ENCODE measurements around the gene ZBTB16.

ZBTB16 gene

DNA sequence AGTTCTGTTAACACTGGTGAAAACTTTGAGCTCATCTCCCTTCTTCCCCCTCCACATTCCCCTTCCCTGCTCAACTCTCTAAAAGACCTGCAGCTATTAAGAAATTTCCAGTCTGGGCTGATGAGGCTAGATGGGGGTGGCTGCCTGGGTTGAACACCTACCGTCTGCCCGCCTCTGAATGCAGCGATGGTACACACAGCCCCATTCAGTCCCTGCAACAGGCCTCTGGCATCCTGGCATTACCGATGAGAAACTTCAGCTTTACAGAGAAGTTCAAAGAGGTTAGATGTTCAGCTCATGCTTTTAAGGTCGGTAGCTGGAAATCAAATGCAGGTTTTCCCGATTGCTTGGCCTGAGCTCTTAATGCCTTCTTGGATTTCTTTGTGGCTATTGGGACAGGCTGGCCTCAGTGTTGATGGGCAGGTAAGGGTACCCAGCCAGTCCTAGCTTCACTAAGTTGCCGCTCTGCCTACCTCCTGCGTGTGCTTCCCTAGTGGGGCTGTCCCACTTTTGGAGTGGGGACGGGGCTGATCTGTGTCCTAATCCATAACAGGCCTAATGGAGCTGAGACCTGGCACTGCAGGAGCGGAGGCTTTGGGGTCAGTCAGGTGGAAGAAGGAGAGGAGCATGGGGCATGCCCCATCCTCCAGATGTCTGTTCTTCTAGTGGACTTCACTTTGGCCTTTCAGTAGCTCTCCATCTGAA lies 49.1 kb downstream of the ZBTB16 start:
- no peak for DNase-seq (ENCODE audit: low read depth)

DNA sequence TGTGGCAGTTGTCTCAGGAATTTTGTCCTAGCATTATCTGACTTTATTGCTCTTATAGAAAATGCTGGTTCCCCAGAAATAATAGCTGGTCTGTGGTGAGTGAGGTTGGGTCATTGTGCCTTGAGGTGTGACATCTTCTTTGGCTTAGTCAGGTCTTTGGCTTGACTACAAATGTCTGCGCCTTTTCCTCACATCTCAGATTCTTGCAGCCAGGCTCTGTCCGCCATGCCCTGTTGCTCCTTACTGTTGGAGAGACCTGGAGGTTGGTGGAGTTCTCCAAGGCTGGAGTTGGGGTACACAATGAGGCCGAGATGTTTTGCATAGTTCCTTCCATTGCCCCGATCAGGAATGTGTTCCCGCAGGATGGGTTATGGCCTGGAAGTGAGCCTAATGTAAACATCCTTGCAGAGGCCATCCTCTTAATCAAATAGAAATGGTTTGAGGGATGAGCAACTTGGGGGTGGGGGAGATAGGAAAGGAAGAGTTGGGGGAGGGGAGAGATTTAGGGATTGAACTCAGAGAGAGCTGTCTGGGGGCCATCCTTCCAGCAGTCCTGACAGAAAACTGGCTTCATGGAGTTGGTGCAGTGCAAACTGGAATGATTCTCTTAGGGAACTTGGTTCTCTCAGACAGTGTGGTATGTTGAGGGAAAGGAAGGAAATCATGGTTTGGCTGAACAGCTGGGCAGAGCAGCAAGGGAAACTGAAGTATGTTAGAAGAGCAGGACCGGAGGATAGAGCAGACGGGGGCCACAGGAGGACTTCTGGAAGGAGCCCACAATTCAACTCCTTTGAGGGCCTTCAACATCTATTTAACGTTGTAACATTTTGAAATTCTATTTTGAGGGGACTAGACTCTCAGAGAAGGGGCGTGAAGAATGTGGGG lies 49.9 kb downstream of the ZBTB16 start:
- no peak for DNase-seq (ENCODE audit: low read depth)

DNA sequence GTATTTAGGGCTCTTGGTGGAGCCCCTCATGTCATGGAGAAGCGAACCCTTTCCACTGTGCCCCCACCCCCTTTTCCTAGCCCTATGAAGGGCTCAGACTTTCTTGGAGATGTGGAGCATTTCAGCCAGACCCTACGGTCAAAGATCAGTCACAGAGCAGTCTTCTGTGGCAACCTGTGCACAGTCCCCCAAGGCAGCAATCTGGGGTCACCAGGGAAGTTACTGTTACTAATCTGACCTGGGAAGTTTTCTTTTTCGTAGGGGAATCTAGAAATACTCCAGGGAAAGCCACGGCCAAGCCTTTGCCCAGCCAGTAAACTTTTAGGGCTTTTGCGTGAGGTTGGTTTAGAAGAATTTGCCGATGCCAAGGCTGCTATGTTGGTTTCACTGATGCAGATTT lies 50.6 kb downstream of the ZBTB16 start:
- DNase-seq (ENCODE audit: low read depth): no peak

DNA sequence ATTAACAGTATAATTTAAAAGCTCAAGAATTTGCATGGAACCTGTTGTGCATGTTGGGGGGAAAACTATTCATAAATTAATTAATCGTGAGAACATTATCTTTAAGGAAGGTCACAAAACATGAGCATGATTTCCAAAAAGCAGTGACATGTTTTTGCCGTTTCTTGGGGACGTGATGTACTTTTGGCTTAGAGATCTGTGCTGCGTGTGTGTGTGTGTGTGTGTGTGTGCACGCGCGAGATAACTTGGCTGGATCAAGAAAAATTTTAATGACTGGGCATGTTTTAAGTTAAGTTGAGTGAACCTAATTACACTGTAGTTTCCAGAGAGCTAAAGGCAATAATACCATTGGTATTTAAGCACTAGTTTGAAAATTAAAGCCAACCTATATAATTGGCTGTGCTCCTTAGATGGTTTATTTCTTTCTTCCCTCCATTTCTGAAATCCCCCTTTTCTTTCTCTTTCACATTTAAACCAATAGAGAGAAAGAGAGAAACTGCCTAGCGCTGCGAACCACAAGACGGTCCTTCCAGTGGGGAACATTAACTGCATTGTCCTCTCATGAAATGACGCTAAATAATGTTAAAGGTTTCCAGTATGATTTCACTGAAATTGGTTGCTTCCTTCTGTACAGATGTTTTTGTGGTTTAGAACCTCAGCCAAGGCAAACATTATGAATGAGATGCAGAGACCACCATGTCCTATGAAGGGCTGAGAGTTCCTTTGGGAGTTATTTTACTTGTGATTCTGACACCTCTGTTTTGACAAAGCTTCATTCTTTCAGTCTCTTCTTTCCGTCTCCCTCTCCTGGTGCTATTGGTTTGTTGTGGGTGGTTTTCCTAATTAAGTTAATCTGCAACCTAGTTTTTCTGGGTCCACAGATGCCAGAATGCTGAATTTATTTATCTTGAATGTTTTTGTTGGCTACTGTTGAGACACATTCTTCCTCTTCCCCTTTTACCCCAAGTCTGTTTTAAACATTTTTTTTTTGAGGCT lies 51.7 kb downstream of the ZBTB16 start:
- no peak for DNase-seq (ENCODE audit: low read depth)

DNA sequence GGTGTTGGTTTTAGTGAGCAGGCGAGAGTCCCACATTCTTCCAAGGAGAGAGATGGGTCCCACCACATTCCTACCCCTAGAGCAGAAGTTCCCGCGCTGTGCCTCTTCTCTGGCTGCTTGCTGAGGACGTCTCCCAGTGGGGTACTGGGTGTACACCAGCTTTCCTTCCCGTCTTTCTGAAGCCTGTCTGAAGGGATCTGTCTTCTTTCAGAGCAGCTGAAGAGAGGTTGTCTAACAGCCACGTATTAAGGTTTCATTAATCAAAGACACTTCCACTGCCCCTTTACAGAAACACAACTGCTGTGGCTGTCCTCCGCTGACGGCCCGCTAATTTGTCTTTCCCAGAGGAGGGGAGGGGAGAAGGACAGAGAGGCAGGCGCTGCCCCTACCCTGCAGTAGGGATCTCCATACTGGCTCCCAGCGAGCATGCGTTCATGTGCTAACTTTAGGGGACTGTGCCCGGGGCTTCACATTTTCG lies 56.0 kb downstream of the ZBTB16 start:
- DNase-seq (ENCODE audit: low read depth): no peak

DNA sequence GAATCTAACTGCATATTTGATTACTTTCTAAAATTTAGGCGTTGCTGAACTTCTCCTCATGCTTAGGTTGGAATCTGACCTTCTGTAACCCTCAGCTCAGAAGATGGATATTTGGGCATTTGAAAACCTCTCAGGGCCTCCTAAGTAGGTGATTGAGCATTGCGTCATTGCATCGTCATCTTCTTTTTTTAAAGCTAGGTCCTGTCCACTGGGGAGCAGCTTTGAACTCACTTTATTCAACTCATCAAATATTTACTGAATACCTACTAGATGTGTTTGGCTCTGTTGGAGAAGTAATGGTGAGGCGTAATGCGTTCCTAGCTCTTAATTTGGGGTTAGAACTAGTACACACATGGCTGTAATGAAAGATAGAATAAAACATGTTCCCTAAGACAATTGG lies 56.8 kb downstream of the ZBTB16 start:
- no peak for DNase-seq (ENCODE audit: low read depth)

DNA sequence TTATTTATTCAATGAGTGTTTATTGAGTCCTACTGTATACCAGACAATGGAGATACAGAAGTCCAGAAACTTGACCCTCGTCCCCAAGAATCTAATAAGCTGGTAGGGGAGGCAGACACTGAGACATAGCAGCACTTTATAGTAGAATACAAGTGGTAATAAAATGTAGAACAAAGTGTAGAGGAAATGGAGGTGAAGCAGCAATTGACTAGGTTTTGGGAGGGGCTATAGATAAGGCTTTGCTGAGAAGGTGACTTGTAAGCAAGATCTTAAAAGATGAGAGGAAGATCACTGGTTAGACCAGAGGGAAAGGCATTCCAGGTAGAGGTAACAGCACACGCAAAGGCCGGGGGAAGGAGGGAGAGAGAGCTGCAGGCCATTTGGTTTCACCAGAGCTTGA lies 57.3 kb downstream of the ZBTB16 start:
- no peak for DNase-seq (ENCODE audit: low read depth)

DNA sequence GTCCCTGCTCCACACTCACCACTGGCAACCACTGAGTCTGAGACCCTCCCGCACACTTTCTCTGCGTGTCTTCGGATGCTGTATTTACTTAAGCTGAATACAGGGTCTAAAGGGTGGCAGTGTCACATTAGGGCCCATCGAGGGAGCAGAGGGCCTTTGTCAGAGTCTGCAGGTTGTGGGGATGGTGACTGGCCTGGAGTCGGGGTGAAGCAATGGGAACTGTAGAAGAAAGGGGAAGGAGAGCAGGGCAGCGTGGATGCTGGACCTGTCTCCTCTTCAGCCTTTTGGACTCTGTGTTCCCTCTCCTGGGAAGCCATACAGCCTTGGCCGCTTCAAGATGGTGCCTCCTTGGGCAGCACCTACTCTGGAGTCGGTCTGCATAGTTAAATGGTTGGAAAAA lies 61.1 kb downstream of the ZBTB16 start:
- no peak for DNase-seq (ENCODE audit: low read depth)

DNA sequence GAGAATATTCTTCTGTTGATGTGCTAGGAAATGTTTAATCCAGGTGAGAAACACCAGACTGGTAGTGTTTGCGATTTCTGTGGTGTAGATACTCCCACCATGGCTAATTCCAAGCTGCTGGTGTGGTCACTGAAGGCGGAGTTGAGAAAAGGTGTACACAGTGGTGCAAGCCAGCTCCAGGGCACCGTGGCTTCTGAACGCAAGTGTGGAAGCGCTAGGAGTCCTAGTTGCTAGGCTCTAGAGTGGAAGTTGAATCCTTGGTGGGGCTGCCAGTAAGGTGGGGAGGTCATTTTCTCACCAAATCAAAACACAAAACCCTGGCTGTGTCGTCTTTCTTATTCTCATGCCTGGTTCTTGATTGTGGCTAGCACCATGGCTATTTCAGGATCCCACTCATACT lies 61.6 kb downstream of the ZBTB16 start:
- DNase-seq (ENCODE audit: low read depth): no peak

DNA sequence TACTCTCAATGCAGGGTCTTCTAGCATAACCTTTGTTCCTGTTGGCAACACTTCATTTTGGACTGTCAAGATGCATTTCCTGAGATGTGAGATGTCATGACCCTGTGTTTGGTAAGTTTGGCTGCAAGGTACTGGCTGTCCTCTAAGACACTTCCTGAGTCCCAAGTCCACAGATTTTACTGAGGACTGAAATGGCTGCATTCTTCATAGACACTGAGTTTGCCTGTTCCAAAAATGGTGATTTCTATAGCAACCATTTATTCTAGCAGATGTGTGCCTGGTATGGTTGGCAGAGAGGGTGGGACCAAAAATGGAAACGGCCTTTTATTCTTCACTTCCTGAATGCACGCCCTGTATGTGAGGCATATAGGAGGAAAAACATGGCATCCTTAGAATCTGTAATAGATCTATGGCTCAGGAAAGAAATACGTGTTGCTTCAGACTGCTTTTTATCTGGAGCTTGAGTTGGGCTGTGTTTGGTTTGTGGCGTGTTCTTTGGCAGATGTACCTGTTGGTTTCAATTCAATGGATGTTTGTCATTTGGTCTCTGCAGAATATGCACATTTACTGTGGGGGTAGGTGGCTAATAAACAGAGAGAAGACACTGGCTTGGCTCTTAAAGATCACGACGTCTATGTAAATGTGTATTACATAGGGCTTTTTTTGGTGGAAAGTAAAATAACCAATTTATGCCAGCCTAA lies 62.4 kb downstream of the ZBTB16 start:
- no peak for DNase-seq (ENCODE audit: low read depth)

DNA sequence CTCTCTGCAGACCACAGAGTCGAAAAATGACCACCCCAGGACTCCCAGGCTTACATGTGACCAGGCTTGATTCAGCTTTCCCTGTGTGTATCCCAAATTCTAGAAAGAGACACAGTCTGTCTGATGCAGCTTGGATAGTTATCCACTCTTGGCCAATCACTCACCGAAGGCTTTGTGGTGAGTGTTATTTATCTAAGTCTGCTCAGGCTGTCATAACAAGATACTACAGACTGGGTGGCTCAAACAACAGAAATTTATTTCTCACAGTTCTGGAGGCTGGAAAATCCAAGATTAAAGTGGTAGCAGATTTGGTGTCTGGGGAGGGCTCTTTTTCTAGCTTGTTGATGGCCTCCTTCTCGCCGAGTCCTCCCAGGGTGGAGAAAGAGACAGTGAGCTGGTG lies 63.2 kb downstream of the ZBTB16 start:
- DNase-seq (ENCODE audit: low read depth): no peak

DNA sequence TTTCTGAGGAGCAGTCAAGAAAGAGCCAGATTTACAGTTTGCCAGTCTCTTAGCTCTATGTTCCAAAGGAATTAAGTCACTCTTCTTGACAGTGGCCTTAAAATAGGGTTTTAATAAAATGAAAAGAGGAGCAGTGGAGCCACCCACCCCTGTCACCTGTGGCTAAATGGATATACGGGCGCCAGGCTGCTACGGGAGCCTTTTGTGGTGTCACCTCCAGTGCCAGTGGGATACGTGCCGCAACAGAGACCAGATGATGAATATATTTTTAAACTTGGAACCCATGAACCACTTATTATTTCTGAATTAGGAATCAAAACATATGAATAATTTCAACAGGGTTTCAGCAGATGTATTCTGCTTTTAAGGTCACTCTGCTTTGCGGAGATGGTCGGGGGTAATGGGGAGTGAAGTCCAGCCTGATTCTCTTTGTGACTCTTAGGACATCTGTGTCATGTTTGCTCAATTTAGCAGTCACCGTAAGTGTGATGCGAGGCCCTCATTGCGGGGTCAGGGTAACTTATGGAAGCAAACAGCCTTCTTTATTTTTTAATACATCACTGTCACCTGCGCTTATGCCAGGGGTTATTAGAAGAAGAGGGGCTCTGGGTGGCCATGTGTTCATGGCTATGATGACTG lies 64.3 kb downstream of the ZBTB16 start:
- no peak for DNase-seq (ENCODE audit: low read depth)

DNA sequence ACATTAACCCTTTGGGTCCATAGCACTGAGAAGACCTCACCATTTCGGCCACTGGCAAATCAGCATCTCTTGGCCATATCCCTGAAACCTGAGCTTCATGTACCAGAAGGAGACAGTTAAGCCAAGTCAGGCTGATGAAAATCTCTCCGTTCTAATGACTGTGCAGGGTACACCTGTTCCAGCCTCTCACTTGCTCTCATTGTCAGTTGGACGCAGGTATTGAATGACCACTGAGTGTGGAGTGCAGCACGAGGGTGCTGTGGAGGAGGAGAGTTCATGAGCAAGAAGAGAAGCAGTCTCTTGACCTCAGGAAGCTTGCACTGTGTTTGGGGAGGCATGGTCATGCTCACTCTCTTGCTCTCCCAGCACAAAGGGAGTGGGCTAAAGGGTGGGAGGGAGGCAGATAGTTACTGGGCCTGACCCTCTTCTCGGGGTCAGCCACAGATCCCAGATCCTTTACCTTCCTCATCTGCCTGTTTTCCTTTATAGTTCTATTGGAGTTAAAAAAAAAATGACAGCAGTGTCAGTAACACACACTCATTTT lies 65.2 kb downstream of the ZBTB16 start:
- no peak for DNase-seq (ENCODE audit: low read depth)

DNA sequence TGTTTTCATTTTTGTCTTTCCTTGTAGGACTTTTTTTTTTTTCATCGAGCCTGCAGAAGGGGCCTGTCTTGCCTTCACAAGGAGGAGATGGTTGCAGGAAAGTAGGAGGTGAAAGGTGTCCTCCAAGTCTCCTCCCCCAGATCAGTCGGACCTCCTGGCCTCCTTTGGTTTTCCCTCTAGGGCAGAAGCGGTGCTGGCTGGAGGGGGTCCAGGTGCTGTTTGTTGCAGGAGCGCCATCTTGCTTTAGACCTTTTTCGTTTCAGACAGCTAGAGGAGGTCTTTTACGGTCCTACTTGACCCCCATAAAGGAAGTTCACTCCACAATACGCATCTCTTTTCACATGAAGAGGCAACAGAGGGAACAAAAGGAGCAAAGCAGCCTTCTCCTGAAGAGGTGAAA lies 66.0 kb downstream of the ZBTB16 start:
- DNase-seq (ENCODE audit: low read depth): no peak

DNA sequence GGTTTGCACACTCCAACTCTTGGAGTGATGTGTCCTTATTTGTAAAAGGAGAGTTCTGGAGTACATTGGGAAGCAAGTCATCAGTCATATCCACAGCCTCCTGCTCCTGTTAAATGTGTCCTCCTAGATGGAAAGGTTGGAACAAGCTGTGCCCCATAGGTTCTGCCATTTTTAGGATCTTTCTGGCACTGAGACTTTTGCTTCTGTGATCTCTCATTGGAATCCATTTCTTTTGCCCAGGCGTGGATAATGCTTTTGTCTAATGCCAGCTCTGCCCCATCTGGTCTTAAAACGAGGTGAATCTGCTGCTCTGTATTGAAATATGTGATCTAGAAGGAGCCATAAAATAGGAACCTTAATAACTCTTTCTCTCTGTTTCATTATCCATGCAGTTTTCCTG lies 66.4 kb downstream of the ZBTB16 start:
- DNase-seq (ENCODE audit: low read depth): no peak

DNA sequence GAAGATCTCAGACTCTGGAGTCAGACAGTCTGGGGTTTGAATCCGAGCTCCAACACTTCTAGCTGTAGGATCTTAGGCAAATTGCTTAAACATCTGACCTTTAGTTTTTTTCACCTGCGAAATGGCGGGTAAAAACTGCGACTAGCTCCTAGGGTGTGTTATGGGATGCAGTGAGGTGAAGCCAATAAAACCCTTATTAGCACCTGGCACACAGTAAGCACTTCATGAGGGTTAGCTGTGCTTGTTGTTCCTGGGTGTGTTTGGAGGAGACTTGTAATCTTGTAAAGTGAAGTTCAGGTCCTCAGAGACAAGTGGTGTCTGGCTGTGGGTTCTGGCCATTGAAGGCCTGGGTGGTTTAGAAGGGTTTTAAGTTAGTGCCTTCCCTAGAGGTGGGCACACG lies 68.9 kb downstream of the ZBTB16 start:
- DNase-seq (ENCODE audit: low read depth): no peak

DNA sequence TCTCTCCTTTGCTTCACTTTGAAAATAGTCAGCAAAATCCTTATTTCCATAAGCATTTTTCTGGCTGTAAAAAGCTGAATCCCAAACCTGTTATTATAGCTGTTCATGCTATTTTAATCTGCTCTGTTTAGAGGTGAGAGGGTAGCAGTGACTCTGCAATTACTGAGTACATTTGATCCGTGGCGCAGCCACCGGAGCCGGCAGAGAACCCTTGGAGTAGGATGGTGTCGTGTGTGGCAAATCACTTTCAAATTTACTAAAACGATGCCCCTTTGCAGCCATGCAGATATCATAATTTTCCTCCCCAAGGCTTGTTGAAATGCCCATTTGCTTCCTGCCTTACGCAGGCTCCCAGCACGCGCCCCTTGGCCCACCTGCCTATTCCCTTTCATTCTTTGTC lies 69.6 kb downstream of the ZBTB16 start:
- DNase-seq (ENCODE audit: low read depth): no peak

DNA sequence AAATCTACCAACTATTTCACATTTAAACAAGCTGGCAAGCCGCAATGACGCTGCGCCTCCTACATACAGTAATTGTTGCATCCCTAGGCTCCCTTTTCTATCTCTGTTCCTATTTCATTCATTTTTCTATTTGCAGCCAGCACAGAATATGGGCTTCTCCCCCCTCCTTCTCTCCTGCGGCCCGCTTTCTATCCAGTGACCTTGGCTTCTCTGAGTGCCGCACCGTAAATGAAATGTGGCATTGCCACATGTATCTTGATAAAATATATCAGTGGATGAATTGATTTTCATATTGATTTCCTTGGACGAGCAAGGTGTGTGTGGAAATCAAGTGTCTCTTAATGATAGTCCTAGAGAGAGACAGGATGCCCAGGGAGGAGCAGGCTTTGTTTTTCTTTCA lies 70.2 kb downstream of the ZBTB16 start:
- no peak for DNase-seq (ENCODE audit: low read depth)

DNA sequence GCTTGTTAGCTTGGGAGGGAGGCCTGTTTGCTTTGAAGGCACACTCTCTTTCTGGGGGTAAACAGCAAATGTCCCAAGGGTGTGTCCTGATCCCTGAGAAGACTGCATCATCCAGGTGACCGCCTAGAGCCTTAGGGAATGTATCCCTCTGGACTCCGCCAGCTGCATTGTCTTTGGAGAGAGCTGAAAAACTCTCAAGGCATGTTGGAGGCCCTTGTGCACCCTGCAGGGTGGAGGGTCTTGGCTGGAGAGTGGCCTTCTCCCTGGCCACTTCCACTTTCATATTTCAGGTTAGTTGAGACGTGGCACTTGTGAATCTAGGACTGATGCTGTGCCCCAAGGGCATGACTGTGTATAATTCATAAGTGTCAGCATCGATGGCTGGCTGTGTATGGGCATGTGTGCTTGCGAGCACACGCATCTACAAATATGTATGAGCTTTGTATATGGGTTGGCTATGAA lies 70.6 kb downstream of the ZBTB16 start:
- no peak for DNase-seq (ENCODE audit: low read depth)

DNA sequence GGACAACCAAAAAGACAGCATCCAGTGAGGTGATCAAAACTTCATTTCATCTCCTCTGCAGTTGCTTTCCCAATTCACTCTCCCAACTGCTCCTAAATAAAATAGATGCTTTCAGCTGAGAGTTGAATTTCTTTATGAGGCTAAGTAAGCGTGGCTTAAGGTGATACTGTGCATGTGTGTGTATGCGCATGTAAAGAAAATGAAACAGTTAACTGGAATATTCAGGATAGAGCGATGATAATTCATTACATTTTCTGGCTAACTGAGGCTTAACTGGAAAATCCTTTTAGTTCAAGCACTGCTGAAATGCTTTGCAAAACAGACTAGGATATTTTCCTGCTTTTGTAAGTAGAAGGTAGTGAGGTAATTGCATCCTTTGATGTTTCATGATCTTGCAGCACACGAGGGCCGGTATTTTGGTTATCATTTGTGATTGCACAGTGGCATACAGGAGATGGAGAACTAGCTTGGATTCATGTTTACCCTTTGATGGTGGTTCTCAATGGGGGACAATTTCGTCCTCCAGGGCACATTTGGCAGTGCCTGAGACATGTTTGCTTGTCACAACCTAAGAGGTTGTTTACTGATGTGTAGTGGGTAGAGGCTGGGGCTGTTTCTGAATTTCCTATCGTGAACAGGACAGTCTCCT lies 71.2 kb downstream of the ZBTB16 start:
- no peak for DNase-seq (ENCODE audit: low read depth)
